Nephron progenitor cell (in vitro differentiated cells): Measurements from ENCODE around the gene AQP10.
"Not testable (repeated sequence)": the region's sequence is repeated elsewhere in the genome, so short reads cannot be mapped to it uniquely, and the experiment has no call there.

Source experiments
- DNase-seq: peaks from one replicate; pipeline ENCODE4 v3.0.0; 2021
- H3K27ac Mint-ChIP-seq: 2 replicates; pipeline ENCODE4 v1.8.0; 2021; ENCODE audit warnings: mild to moderate bottlenecking, moderate library complexity, mixed read lengths
- H3K27me3 Mint-ChIP-seq: 2 replicates; pipeline ENCODE4 v1.8.0; 2021; ENCODE audit warnings: mild to moderate bottlenecking, low read depth, mixed read lengths; ENCODE audit not compliant: poor library complexity
- H3K36me3 Mint-ChIP-seq: 2 replicates; pipeline ENCODE4 v1.8.0; 2021; ENCODE audit warnings: low read depth, mixed read lengths
- H3K4me1 Mint-ChIP-seq: 2 replicates; pipeline ENCODE4 v1.8.0; 2021; ENCODE audit warnings: mixed read lengths
- H3K4me3 Mint-ChIP-seq: 2 replicates; pipeline ENCODE4 v1.8.0; 2021; ENCODE audit warnings: mild to moderate bottlenecking, moderate library complexity, mixed read lengths
- H3K9me3 Mint-ChIP-seq: 2 replicates; pipeline ENCODE4 v1.8.0; 2021; ENCODE audit warnings: mild to moderate bottlenecking, moderate library complexity, mixed read lengths
- TF ChIP-seq, protein P1 (sequence below): fragments of 200-600 bp; sonication (generic); IDR thresholded peaks from 2 replicates; pipeline ENCODE4 v1.5.0; 2021; ENCODE audit warnings: antibody characterized with exemption

Gene AQP10

GRCh38 chr1:154306151-154306550, 14.7 kb upstream of the AQP10 start:
- H3K4me1 Mint-ChIP-seq: no peaks in the 10 kb centered on the region
- no peaks in the 10 kb centered on the region for H3K36me3 Mint-ChIP-seq
- peaks cover 24% of the 10 kb centered on the region for H3K9me3 Mint-ChIP-seq
- peaks cover 8% of the 10 kb centered on the region for H3K27me3 Mint-ChIP-seq
- no peak overlapping the region for H3K27ac Mint-ChIP-seq
- TF ChIP-seq, protein P1, sequence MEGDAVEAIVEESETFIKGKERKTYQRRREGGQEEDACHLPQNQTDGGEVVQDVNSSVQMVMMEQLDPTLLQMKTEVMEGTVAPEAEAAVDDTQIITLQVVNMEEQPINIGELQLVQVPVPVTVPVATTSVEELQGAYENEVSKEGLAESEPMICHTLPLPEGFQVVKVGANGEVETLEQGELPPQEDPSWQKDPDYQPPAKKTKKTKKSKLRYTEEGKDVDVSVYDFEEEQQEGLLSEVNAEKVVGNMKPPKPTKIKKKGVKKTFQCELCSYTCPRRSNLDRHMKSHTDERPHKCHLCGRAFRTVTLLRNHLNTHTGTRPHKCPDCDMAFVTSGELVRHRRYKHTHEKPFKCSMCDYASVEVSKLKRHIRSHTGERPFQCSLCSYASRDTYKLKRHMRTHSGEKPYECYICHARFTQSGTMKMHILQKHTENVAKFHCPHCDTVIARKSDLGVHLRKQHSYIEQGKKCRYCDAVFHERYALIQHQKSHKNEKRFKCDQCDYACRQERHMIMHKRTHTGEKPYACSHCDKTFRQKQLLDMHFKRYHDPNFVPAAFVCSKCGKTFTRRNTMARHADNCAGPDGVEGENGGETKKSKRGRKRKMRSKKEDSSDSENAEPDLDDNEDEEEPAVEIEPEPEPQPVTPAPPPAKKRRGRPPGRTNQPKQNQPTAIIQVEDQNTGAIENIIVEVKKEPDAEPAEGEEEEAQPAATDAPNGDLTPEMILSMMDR: no peak
- DNase-seq: no peak
- no peak overlapping the region for H3K4me3 Mint-ChIP-seq

GRCh38 chr1:154307670-154308270, 13.1 kb upstream of the AQP10 start:
- not testable (repeated sequence) for H3K27ac Mint-ChIP-seq, H3K4me3 Mint-ChIP-seq, H3K36me3 Mint-ChIP-seq, H3K4me1 Mint-ChIP-seq, DNase-seq
- Mint-ChIP-seq H3K27me3 (peaks cover 16% of the 10 kb centered on the region), H3K9me3 (peaks cover 24% of the 10 kb centered on the region)

GRCh38 chr1:154309136-154309535, 11.8 kb upstream of the AQP10 start:
- H3K27ac Mint-ChIP-seq, DNase-seq, H3K4me1 Mint-ChIP-seq, H3K4me3 Mint-ChIP-seq, H3K36me3 Mint-ChIP-seq: not testable (repeated sequence)
- H3K27me3 Mint-ChIP-seq: peaks cover 22% of the 10 kb centered on the region
- peaks cover 24% of the 10 kb centered on the region for H3K9me3 Mint-ChIP-seq

DNA sequence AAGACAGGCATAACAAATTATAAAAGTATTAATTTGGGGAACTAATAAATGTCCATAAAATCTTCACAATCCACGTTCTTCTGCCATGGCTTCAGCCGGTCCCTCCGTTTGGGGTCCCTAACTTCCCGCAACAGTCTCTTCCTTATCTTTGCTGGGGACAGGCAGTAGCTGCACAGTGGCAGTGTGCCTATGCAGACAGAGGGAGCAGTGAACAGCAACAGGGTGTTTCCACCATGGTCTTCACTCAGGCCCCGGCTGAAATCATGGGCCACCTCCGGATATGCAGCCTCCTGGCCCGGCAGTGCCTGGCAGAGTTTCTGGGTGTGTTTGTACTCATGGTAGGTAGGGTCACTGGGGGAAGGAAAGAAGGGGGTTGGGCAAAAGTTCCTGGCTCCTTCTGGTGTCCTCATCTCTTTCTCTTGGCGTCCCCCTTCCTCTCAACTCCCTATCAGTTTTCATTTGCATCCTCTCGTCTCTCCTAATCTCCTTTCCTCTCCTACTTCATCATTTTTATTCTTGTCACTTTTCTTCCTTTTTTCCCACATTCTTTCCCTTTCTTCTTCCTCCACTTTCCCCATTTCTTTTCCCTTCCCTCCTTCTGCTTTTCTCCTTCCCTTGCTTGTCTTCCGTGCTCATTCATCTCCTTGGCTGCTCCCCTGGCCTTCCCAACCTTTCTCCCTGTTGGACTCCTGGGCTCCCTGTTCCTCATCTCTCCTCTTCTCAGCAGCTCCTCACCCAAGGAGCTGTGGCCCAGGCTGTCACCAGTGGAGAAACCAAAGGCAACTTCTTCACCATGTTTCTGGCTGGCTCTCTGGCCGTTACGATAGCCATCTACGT, 8.4 kb upstream of the AQP10 start:
- not testable (repeated sequence) for H3K4me1 Mint-ChIP-seq, H3K36me3 Mint-ChIP-seq, H3K4me3 Mint-ChIP-seq, DNase-seq
- peaks cover 31% of the 10 kb centered on the region for H3K27me3 Mint-ChIP-seq
- peaks cover 46% of the 10 kb centered on the region for H3K9me3 Mint-ChIP-seq
- H3K27ac Mint-ChIP-seq: peak overlapping the region; percentile 75

DNA sequence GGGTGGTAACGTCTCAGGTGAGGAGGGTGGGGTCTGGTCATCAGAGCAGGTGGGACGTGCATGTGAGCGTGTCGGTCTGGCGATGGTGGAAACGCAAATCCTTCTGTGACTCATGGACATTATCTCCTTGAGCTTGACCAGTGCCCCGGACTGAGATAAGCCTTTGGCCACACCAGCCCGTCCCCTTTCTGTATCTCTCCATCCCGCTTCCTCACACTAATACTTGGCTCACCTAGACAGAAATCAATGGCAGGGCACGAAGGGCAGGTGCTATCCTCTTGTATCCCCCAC, 7.9 kb upstream of the AQP10 start:
- Mint-ChIP-seq H3K9me3 (peaks cover 49% of the 10 kb centered on the region), H3K4me3 (no peak overlapping the region), H3K27ac (no peak overlapping the region), H3K36me3 (no peaks in the 10 kb centered on the region), H3K4me1 (no peaks in the 10 kb centered on the region), H3K27me3 (peaks cover 31% of the 10 kb centered on the region)
- no peak for DNase-seq
- TF ChIP-seq, protein P1: no peak

- H3K4me1 Mint-ChIP-seq, H3K36me3 Mint-ChIP-seq: not testable (repeated sequence)
Observed at GRCh38 chr1:154314226-154314625, 6.7 kb upstream of the AQP10 start.

GRCh38 chr1:154316704-154317103, 4.2 kb upstream of the AQP10 start:
- Mint-ChIP-seq H3K27me3 (peaks cover 39% of the 10 kb centered on the region), H3K27ac (no peak overlapping the region), H3K4me1 (no peaks in the 10 kb centered on the region), H3K36me3 (no peaks in the 10 kb centered on the region), H3K4me3 (no peak overlapping the region), H3K9me3 (peaks cover 33% of the 10 kb centered on the region)
- no peak for DNase-seq
- TF ChIP-seq, protein P1: no peak

More at GRCh38 chr1:154314226-154314625, 6.7 kb upstream of the AQP10 start:
- not testable (repeated sequence) for H3K27ac Mint-ChIP-seq, DNase-seq, H3K4me3 Mint-ChIP-seq
- peaks cover 31% of the 10 kb centered on the region for H3K27me3 Mint-ChIP-seq
- peaks cover 41% of the 10 kb centered on the region for H3K9me3 Mint-ChIP-seq

DNA sequence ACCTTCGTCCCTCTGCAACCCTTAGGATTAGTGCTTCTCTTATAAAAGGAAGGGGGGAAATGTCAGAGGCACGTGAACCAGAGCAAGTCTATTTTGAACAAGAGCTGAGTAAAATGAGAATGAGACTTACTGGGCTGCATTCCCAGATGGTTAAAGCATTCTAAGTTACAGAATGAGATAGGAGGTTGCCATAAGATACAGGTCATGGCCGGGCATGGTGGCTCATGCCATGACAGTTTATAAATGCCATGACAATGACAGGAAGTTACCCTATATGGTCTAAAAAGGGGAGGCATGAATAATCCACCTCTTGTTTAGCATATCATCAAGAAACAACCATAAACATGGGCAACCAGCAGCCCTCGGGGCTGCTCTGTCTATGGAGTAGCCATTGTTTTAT, 2.5 kb upstream of the AQP10 start:
- TF ChIP-seq, protein P1: no peak
- Mint-ChIP-seq H3K36me3 (no peaks in the 10 kb centered on the region), H3K27ac (no peak overlapping the region), H3K4me1 (no peaks in the 10 kb centered on the region), H3K9me3 (peaks cover 33% of the 10 kb centered on the region), H3K27me3 (peaks cover 44% of the 10 kb centered on the region), H3K4me3 (no peak overlapping the region)
- no peak for DNase-seq

DNA sequence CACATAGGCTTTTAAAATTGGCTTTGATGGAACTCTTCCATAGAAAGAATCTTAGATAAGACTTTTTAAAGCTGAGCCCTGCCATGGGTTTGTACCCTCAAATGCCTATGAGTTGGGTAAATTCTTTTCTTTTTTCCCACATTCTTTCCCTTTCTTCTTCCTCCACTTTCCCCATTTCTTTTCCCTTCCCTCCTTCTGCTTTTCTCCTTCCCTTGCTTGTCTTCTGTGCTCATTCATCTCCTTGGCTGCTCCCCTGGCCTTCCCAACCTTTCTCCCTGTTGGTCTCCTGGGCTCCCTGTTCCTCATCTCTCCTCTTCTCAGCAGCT, 679 bp downstream of the AQP10 start:
- DNase-seq, H3K27ac Mint-ChIP-seq, H3K4me1 Mint-ChIP-seq, H3K36me3 Mint-ChIP-seq, H3K4me3 Mint-ChIP-seq: not testable (repeated sequence)
- Mint-ChIP-seq H3K9me3 (peaks cover 18% of the 10 kb centered on the region), H3K27me3 (peaks cover 44% of the 10 kb centered on the region)
